Measurements from ENCODE around the gene ZNF155. TPM values are rescaled to one million over a fixed set of nuclear protein-coding genes. Genes with fewer than 3 reads are reported as not detected.

Gene ZNF155
- total and polyA plus RNA-seq, 10 of the 15 experiments (the other 5 are each of a cell fraction or from before 2014, with no cell fraction given): 2.4 to 12.2 (median 5.6) TPM

GRCh38 chr19:43950834-43951645 is 32.9 kb upstream of the ZNF155 start, which contains the start of gene ZNF221 (continued):
- TF ChIP-seq ZNF592 (IDR thresholded peaks at IDR 0.05) (peak; percentile 94), NR2F1 (conservative IDR thresholded peaks at IDR 0.05) (no peak), ZBTB33 (IDR thresholded peaks at IDR 0.05) (0 out of 2 replicates have a peak, but pooled peaks have one; percentile 15), SREBF1 (IDR thresholded peaks at IDR 0.05; ENCODE audit: low read length) (no peak), STAT1 (conservative IDR thresholded peaks at IDR 0.05) (peak; percentile 62; the same call in 1 of the 2 replicates), MYB (IDR thresholded peaks at IDR 0.05; ENCODE audit: borderline replicate concordance, low read depth, low read length) (peak; percentile 97), SUPT20H (IDR thresholded peaks at IDR 0.05; ENCODE audit: borderline replicate concordance, control insufficient read depth, low read depth, low read length) (no peak), TAF1 (IDR thresholded peaks at IDR 0.05; ENCODE audit: borderline replicate concordance, low read depth, low read length) (no peak), SMAD5 (IDR thresholded peaks at IDR 0.05; ENCODE audit: low read depth) (no peak), MYC (IDR thresholded peaks at IDR 0.05; ENCODE audit: insufficient read depth, insufficient read length, insufficient replicate concordance, low read length, severe bottlenecking) (no peak), DPF2 (IDR thresholded peaks at IDR 0.05) (no peak), GABPA (IDR thresholded peaks at IDR 0.05; ENCODE audit: low read depth) (peak; percentile 92), HDAC6 (IDR thresholded peaks at IDR 0.05; ENCODE audit: unreplicated experiment) (no peak), CEBPB (IDR thresholded peaks at IDR 0.05; ENCODE audit: borderline replicate concordance in 1 of 2, low read depth in 2 of 2, low read length in 2 of 2) (0 out of 4 replicates have a peak, but pooled peaks of 1 of the 2 experiments have one; percentile 50), TCF3 (IDR thresholded peaks at IDR 0.05; ENCODE audit: borderline replicate concordance, insufficient read depth, low read depth, low read length) (no peak), JUND (IDR thresholded peaks at IDR 0.05; ENCODE audit: low read depth, low read length) (no peak), YY1 (IDR thresholded peaks at IDR 0.05; ENCODE audit: low read depth, low read length) (peak; percentile 80), RAD21 (IDR thresholded peaks at IDR 0.05; ENCODE audit: insufficient read depth, low read depth, low read length) (no peak; the same call in 1 of the 2 replicates), RBBP5 (conservative IDR thresholded peaks at IDR 0.05) (no peak), NFYB (IDR thresholded peaks at IDR 0.05; ENCODE audit: insufficient read depth, low read depth, low read length) (no peak), POLR2AphosphoS5 (IDR thresholded peaks at IDR 0.05; ENCODE audit: low read length) (peak; percentile 32; the same call in 1 of the 2 replicates)
- TF ChIP-seq, protein P1, sequence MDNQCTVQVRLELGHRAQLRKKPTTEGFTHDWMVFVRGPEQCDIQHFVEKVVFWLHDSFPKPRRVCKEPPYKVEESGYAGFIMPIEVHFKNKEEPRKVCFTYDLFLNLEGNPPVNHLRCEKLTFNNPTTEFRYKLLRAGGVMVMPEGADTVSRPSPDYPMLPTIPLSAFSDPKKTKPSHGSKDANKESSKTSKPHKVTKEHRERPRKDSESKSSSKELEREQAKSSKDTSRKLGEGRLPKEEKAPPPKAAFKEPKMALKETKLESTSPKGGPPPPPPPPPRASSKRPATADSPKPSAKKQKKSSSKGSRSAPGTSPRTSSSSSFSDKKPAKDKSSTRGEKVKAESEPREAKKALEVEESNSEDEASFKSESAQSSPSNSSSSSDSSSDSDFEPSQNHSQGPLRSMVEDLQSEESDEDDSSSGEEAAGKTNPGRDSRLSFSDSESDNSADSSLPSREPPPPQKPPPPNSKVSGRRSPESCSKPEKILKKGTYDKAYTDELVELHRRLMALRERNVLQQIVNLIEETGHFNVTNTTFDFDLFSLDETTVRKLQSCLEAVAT (IDR thresholded peaks at IDR 0.05): peak; percentile 46
